Measurements from ENCODE around the gene SLC25A18. TPM values are rescaled to one million over a fixed set of nuclear protein-coding genes. Genes with fewer than 3 reads are reported as not detected.

Gene SLC25A18
- polyA plus RNA-seq, 2 donors = 0.08 to 0.16 TPM

DNA sequence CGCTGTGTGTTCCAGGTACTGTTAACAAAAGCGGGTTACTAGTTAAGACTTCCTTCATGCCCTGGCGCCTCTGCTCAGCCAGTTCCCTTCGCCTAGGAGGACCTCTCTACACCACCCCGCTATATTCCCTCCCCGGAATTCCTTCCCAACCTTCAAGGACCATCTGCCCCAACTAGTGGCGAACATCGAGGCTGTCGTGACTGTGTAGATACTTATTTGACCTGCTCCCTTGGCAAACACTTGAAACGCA, 74.8 kb downstream of the SLC25A18 start:
- H3K4me1 ChIP-seq (ENCODE audit: control insufficient read depth in 2 of 2, insufficient read depth in 2 of 2, low read length in 1 of 2) = no peaks in the 10 kb centered on the region
- WGBS, 2 donors = 0 to 1% methylated on average over 10 of the region's 10 CpGs
- H3K27me3 ChIP-seq (ENCODE audit: control insufficient read depth in 1 of 2, insufficient read depth in 2 of 2, low read length in 2 of 2) = no peaks in the 10 kb centered on the region
- no peaks in the 10 kb centered on the region for H3K9me3 ChIP-seq (ENCODE audit: control insufficient read depth in 2 of 2, insufficient read depth in 1 of 2, low read depth in 1 of 2, low read length in 1 of 2)
- H3K27ac ChIP-seq (ENCODE audit: low read depth in 2 of 2, low read length in 1 of 2) = peak overlapping the region; percentile 99
- H3K4me3 ChIP-seq (ENCODE audit: low read depth in 1 of 2, low read length in 2 of 2) = peak overlapping the region; percentile 72 to 85
- H3K36me3 ChIP-seq (ENCODE audit: control insufficient read depth in 2 of 2, insufficient read depth in 2 of 2, low read length in 1 of 2) = no peaks in the 10 kb centered on the region

DNA sequence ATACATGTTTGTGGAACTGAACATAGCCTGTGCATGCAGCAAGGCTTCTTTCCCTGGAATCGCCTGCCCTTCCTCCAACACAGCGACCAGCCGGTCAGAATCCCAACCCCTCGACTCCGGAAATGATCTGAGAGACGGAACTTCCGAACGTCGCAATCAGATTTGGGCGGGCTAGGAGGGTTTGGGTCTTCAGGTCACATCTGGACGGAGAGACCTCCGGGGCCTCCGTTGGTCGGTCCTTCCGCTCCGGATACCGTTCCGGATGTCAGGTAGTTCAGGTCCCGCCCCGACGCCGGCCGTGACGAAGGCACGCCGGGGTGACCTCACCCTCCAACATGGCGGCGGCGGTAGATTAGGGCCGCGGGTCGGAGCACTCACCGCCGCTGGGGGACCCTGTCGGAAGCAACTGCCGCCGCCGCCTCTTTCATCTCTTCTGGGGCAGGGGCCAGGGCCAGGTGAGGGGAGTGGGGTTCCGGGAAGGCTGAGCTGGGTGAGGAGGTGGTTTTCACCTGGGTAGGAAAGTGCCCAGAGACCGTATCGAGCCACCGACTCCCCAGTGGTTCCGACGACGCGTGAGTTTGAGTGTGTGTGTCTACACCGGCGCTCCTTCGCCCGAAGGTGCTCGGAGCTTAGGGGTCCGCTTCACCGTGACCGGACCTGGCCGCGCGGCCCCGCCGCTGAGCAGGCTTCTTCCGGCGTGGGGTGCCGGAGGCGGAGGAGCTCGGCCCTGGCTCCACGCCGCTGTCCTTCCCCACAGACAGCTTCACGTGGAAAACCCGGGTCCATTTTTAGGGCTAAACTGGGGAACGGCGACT, 75.3 kb downstream of the SLC25A18 start, which contains the start of gene BCL2L13:
BCL2L13 (plus strand) TSS at position 326 of the 815 bp plus-strand sequence. CDS start 16,955 bp downstream, outside the sequence.
- 0% methylated on average over 70 of the region's 70 CpGs for WGBS, 2 donors
- H3K9me3 ChIP-seq (ENCODE audit: control insufficient read depth in 2 of 2, insufficient read depth in 1 of 2, low read depth in 1 of 2, low read length in 1 of 2) = no peaks in the 10 kb centered on the region
- H3K27me3 ChIP-seq (ENCODE audit: control insufficient read depth in 1 of 2, insufficient read depth in 2 of 2, low read length in 2 of 2) = no peaks in the 10 kb centered on the region
- H3K36me3 ChIP-seq (ENCODE audit: control insufficient read depth in 2 of 2, insufficient read depth in 2 of 2, low read length in 1 of 2) = no peaks in the 10 kb centered on the region
- peak within 1 kb of the TSS; percentile 99 for H3K27ac ChIP-seq (ENCODE audit: low read depth in 2 of 2, low read length in 1 of 2)
- no peaks in the 10 kb centered on the region for H3K4me1 ChIP-seq (ENCODE audit: control insufficient read depth in 2 of 2, insufficient read depth in 2 of 2, low read length in 1 of 2)
- peak within 1 kb of the TSS; percentile 72 to 85 for H3K4me3 ChIP-seq (ENCODE audit: low read depth in 1 of 2, low read length in 2 of 2)

DNA sequence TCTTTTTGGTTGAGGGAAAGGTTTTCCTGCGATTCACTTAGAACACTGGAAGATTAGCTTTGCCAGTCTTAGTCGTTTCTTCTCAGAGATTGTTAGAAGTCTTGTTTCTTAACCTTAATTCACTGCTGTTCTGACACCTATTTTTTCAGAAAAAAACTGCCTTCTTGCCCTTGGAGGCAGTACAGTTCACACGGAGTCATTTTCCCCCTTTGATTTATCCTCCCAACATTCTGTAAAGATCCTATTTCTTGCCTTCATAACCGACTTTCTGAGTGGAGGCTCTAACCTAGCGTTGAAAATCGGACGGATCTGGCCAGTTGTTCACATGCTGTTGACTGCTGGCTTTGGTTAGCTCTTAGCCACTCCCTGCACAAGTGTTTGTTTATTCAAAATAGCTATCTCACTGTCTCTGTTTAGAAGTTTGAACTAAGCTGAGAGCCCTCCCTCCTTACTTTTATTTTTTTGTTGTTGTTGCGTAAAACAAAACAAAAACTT, 76.0 kb downstream of the SLC25A18 start:
- peak overlapping the region; percentile 72 to 85 for H3K4me3 ChIP-seq (ENCODE audit: low read depth in 1 of 2, low read length in 2 of 2)
- H3K9me3 ChIP-seq (ENCODE audit: control insufficient read depth in 2 of 2, insufficient read depth in 1 of 2, low read depth in 1 of 2, low read length in 1 of 2) = no peaks in the 10 kb centered on the region
- WGBS, 2 donors = 2 to 5% methylated on average over 8 of the region's 8 CpGs
- no peaks in the 10 kb centered on the region for H3K4me1 ChIP-seq (ENCODE audit: control insufficient read depth in 2 of 2, insufficient read depth in 2 of 2, low read length in 1 of 2)
- no peaks in the 10 kb centered on the region for H3K27me3 ChIP-seq (ENCODE audit: control insufficient read depth in 1 of 2, insufficient read depth in 2 of 2, low read length in 2 of 2)
- H3K27ac ChIP-seq (ENCODE audit: low read depth in 2 of 2, low read length in 1 of 2) = peak overlapping the region; percentile 99
- H3K36me3 ChIP-seq (ENCODE audit: control insufficient read depth in 2 of 2, insufficient read depth in 2 of 2, low read length in 1 of 2) = no peaks in the 10 kb centered on the region

Other genes with a start within 250 kb of the SLC25A18 start
- under 1 TPM; 0.09 to 0.33 TPM for gene CECR2, start 194.0 kb upstream of the SLC25A18 start, polyA plus RNA-seq
- gene ATP6V1E1, start 65.3 kb downstream of the SLC25A18 start, polyA plus RNA-seq = 100 to 1,000 TPM in 1 of 2 donors, 10 to 100 TPM in 1; 63.9 to 112 TPM
- 10 to 100 TPM; 18.1 to 21.0 TPM for gene BCL2L13, start 75.3 kb downstream of the SLC25A18 start, polyA plus RNA-seq
- 10 to 100 TPM in 1 of 2 donors, 1 to 10 TPM in 1; 9.0 to 19.3 TPM for gene BID, start 211.0 kb downstream of the SLC25A18 start, polyA plus RNA-seq

Measured in esophagus (tissue), 2 donors.